Spleen (tissue), 7 donors: ENCODE data around the gene NDUFC1.

Experiments
- POLR2A ChIP-seq, 3 donors: fragments of 450-650 bp; IDR thresholded peaks; one replicate each; pipeline ENCODE4 v1.5.1; 2017; ENCODE audit warnings: antibody characterized with exemption in 3 of 3, mild to moderate bottlenecking in 1 of 3
- POLR2AphosphoS5 ChIP-seq, 3 donors: sonication (generic); formaldehyde crosslinking; IDR thresholded peaks; one replicate each; pipeline ENCODE4 v1.5.1; 2017; ENCODE audit warnings: antibody characterized with exemption in 3 of 3
- TF ChIP-seq, protein P1 (sequence below), 11 experiments: fragments of 200-600 bp in 7 of 11; fragments of 450-650 bp in 4 of 11; sonication (generic) in 4 of 11; IDR thresholded peaks in 8 of 11; conservative IDR thresholded peaks in 3 of 11; 1 replicate in 7 of 11; 2 replicates in 4 of 11; pipeline versions ENCODE4 v1.4.0 to v1.8.0; 2016 to 2021; ENCODE audit warnings: antibody characterized with exemption in 11 of 11, inconsistent platforms in 4 of 11, mild to moderate bottlenecking in 1 of 11
- donor health status: DM: no; HTN: no; CAD: no; lungs with moderate emphysema.
- donor health status: DM: no; HTN: no; CAD: no.
- donor health status: DM: no; HTN: no; CAD: no.

DNA sequence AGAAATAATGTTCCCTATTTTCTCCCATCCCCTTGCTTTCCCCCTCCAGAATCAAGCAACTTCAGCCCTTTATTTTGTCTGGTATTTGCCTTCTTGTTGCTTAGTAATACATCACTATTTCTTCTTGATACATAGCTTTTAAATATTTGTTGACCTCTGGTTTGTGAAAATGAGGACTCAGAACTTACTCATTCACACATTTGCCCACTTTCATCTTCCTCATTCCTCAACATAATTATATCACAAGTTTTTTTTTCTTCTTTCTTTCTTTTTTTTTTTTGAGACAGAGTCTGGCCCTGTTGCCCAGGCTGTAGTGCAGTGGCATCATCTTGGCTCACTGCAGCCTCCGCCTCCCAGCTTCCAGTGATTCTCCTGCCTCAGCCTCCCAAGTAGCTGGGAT is 28.9 kb upstream of the NDUFC1 start:
- TF ChIP-seq, protein P1, sequence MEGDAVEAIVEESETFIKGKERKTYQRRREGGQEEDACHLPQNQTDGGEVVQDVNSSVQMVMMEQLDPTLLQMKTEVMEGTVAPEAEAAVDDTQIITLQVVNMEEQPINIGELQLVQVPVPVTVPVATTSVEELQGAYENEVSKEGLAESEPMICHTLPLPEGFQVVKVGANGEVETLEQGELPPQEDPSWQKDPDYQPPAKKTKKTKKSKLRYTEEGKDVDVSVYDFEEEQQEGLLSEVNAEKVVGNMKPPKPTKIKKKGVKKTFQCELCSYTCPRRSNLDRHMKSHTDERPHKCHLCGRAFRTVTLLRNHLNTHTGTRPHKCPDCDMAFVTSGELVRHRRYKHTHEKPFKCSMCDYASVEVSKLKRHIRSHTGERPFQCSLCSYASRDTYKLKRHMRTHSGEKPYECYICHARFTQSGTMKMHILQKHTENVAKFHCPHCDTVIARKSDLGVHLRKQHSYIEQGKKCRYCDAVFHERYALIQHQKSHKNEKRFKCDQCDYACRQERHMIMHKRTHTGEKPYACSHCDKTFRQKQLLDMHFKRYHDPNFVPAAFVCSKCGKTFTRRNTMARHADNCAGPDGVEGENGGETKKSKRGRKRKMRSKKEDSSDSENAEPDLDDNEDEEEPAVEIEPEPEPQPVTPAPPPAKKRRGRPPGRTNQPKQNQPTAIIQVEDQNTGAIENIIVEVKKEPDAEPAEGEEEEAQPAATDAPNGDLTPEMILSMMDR (IDR thresholded peaks at IDR 0.05 in 8 of 11, conservative IDR thresholded peaks at IDR 0.05 in 3 of 11), result no peak
- TF ChIP-seq POLR2A (IDR thresholded peaks at IDR 0.05) (no peak), POLR2AphosphoS5 (IDR thresholded peaks at IDR 0.05) (no peak)
